HG03280 (cell line): Measurements from ENCODE around the gene HSPB9.
"Not testable (repeated sequence)": the region's sequence is repeated elsewhere in the genome, so short reads cannot be mapped to it uniquely, and the experiment has no call there.

Source experiments
- ATAC-seq: cut with Tn5 transposase; IDR thresholded peaks from one replicate; pipeline ENCODE4 v1.9.1; 2021; ENCODE audit warnings: mild to moderate bottlenecking, moderate library complexity; ENCODE audit not compliant: unreplicated experiment

HSPB9 gene

DNA sequence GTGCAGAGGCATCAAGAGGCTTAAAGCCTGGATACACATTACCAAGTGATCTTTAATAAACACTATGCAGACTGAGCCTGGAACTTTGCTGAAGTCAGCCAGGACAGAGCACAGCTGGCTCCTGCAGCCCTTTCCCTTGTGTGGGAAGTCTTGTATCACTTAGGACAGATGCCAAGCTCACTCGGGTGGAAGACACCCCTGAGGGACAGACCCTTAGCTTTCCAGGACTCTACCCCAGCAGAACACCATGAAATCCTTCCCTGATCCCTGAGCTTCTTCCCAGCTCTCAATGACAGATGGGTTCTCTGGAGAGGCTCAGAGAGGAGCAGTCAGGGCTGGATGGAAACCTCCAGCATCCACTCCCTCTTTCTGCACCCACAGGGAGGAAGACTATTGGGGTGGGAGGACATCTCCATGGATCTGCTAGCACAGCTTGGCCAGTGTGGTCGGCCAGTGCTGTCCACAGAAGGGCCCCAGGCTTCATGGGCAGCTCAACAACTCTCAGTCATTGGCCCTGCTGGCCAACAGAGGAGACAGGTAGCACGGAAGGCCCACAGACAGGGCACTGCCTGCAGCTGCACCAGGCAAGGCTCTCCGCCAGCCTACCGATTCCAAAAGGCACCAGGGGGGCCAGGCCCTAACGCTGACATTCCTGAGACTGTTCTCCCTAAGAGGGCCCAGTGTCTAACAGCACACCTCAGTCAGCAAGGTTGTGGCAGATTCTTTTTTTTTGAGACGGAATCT, 16.3 kb downstream of the HSPB9 start:
- no peak for ATAC-seq

DNA sequence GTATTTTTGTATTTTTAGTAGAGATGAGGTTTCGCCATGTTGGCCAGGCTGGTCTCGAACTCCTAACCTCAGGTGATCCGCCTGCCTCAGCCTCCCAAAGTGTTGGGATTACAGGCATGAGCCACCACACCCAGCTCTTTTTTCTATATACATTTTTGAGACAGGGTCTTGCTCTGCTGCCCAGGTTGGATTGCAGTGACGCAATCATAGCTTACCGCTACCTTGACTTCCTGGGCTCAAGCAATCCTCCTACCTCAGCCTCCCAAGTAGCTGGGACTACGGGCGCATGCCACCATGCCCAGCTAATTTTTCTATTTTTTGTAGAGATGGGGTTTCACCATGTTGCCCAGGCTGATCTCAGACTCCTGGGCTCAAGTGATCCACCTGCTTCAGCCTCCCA, 18.1 kb downstream of the HSPB9 start:
- ATAC-seq = not testable (repeated sequence)

DNA sequence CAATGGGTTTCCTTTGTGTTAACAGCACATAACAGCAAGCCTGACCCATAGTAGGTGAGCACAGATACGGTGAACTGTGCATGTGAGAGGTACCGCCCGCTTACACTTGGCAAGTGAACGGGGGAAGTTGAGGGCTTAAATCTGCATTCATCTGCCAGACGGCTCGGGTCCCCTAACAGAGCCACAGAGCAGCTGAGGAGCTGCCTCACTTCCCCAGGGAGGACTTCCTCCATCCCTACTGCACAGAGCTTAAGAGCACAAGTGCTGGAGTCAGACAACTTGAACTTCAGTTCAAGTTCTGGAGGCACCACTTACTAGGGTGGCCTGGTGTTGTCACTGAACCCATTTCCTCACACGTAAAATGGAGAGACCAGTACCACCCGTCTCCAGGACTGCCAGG, 18.8 kb downstream of the HSPB9 start:
- ATAC-seq = no peak

DNA sequence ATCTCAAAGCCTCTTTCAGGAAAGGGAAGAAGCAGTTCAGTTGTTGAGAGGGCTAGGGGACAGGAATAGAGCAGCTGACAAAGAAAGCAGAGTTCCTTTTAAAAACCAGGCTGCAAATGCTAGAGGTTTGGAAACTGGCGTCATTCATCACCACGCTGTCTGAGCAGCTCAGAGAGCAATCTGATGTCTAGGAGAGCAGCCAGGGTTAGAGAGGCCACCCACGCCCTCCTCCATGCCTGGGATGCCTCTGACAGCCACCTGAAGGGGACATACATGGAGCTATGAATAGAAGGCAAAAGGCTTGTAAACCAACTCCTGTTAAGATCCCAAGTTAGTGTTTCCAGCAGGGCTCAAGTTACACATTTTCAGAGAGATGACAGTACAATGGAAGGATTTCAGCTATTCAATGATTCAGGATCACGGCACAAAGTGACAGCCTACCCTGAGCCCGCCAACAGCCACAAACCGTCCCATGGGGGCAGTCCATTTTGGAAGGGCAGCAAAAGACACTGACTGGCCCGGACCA, 19.8 kb downstream of the HSPB9 start:
- no peak for ATAC-seq

DNA sequence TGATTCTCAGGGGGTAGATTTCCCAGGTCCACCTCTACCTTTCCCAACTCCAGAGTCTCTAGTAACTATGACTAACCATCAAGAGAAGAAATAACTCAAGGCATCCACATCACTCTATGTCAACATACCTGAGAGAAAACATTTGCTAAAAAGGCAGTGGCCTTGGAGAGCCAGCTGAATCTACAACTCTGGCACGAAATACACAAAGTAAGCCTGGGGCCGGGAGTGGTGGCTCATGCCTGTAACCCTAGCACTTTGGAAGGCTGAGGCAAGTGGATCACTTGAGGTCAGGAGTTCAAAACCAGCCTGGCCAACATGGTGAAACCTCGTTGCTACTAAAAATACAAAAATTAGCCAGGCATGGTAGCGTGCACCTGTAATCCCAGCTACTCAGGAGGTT, 20.5 kb downstream of the HSPB9 start:
- ATAC-seq = not testable (repeated sequence)

DNA sequence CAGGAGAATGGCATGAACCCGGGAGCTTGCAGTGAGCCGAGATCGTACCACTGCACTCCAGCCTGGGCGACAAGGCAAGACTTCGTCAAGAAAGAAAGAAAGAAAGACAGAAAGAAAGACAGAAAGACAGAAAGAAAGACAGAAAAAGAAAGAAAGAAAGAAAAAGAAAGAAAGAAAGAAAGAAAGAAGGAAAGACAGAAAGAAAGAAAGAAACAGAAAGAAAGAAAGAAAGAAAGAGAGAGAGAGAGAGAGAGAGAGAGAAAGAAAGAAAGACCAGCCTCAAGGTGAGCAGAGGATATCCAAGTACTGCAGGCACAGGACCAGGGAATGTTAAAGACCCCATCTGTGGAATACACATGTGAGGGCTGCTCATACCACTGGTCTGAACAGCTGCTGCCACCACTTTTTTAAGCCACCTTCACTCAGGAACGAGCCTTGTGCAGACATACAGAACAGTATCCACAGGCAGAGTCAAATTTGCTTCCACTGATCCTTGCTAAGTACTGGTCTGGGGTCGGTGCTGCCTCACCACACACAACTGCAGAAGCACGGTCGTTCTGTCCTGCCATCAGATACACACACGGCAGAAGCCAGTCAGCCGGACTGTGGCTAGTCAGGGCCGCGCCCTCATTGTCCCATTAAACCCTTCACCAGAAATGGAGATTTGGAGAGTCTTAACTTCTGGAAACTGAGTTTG, 24.5 kb downstream of the HSPB9 start:
- ATAC-seq = no peak

DNA sequence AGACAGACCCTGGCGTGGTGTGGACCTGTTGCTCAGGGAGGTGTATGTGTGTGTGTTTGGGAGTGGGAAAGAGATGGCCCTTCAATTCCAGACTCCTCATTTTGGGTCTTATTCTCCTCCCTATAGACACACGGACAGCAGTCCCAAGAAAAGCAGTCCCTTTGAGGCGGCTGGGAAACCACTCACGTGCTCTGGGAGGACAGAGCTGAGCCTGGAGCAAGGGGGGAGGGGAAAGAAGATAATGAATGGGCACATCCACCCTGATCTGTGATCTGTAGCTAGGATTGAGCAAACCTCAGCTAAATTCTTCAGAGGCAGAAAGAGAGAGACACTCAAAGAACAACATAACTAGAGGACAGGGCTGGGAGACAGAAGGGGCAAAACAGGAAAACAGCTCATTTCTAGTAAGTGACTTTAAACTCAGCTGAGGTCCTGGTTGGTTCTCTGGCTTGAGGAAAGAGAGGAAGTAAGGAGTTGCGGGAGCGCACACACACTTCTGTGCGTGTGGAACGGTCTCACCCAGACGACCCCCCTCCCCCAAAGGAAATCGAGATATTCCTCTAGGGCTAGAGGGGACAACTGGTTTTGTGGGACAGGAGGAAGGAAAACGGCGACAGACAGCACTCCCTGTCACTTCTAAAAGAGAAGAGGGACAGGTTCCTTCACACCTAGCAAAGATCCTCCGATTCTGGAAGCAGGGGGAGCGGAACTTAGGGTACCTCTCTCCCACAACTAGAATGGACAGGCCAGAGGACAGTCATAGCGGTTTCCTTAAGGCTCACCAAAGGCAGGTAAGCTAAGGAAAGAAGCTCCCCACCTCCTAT, 31.5 kb downstream of the HSPB9 start:
- no peak for ATAC-seq

DNA sequence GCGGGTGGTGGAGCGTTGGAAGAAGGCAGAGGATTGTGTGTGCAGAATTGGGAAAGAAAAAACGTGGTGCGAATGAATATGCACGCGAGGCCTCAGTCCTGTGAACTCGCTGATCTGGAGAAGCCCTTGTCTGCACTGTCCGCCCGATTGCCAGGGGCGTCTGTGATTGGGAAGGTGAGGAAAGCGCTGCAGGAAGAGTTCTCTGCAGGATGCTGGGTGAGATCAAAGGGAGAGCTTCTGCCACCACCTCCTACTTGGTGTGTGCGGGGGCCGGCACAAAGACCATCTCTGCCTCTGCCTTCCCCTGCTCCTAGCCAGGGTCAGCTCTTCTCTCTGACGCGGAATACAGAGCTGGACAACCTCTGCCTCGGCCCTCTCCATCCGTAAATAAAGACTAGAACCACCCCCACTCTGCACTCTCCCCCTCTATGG, 33.0 kb downstream of the HSPB9 start:
- no peak for ATAC-seq

DNA sequence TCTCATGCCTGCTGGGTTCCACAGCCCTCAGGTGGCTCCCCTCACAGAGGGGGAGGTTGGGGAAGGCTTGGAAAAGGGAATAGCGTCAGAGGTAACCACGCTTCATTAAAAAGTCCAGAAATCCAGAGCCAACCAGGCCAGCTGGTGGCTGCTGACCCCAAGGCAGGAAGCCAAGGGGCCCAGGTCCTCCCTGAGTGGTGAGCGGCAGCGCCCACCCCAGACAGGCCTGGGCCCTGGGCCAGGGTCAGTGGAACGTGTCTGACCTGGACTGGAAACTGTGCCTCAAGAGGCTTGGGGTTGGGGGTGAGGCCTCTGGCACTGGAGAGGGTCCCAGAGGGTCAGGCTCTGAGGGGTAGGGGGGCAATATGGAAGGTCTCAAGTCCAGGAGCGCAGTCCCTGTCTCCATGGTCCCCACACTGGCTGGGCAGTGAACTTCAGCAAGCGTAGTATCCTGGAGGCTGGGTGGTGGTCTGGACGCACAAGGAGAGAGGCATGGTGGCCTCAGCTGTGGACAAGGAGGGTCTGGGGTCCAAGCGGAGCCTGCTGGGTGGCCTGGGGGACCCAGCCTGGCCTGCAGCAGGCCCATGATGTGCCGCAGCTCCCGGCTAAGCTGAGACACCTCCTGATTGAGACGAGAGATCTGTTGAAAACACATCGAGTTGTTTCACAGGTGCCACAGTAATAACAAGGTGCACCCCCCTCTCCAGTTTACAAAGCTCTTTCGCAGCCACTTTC, 37.4 kb downstream of the HSPB9 start:
- no peak for ATAC-seq

DNA sequence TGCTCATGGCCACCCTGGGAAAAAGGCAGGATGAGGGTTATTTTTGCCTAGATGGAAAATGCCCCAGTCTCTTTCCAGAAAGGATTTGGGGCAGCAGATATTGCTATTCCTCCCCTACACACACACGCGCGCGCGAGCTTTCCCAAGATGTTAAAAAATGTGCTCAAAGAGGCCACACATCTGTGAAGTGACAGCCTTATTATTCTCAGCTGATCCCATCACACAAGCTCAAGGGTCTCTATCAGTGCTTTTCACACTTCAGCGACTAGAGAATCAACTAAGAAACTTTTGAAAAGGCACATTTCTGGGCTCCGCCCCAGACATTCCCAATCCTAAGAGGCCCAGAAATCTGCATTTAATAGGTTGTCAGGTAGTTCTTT, 37.9 kb downstream of the HSPB9 start:
- ATAC-seq = no peak

DNA sequence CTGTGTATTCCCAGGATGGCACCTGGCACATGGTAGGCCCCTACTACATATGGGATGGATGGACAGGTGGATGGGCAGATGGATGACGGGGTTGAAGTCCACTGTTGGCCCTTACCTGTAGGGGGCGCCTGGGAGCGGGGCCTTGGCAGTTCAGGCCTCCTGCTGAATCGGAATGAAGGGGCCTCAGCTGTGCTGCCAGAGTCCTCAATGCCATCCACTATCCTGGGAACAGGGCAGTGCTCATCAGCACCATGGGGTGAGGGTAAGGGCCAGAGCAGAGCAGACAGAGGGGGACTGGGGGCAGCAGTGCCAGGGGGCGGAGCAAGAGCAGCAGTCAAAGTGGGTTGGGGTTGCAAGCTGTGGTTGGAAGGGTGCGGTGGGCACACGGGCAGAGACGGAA, 40.5 kb downstream of the HSPB9 start:
- ATAC-seq = no peak

DNA sequence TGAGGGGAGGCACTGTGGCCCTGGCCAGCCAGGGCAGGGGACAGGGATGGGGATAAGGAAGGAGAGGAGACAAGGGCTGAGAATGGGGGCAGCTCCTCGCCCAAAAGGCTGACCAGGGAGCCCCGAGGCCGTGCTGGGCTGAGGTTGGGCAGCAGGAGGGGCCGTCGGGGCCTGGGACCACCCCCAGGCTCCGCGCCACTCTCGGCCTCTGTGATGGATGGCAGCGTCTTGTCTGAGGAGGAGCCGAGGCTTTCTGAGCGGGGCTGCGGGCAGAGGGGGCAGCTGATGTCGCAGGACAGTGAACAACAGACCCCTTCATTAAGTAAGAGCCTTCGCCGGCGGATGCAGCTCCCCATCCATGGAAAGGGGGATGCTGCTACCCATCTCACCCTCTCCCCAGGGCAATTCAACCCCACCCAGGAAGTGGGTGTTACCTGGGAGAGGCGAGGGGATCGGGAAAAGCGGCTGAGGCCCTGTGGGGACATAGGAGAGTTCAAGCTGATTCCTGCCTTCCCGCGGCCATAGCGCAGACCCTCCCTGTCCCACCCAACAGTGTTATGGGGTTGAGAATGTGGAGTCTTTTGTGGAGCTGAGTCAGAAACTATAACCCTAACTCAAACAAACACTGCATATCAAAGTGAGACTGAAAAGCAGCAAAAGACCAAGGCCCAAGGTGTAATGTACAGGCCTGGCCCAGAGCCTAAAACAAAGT, 41.2 kb downstream of the HSPB9 start:
- ATAC-seq = no peak

DNA sequence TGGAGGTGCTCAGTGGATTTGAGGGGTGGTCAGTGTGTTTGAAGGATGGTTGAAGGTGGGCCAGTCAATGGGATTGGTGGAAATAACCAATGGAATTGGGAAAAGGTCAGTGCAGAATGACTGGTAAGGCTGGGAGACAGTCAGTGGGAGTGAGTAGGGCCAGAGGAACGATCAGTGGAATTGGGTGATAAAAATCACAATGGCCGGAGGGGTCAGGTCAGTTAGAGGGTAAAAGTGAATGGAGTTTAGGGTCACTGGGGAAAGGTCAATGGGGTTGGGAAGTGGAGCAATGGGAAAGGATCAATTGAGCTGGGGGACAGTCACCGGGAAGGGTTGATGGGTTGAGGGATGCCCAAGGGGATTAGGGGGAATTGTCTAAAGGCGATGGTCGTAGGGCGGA, 43.1 kb downstream of the HSPB9 start:
- no peak for ATAC-seq

DNA sequence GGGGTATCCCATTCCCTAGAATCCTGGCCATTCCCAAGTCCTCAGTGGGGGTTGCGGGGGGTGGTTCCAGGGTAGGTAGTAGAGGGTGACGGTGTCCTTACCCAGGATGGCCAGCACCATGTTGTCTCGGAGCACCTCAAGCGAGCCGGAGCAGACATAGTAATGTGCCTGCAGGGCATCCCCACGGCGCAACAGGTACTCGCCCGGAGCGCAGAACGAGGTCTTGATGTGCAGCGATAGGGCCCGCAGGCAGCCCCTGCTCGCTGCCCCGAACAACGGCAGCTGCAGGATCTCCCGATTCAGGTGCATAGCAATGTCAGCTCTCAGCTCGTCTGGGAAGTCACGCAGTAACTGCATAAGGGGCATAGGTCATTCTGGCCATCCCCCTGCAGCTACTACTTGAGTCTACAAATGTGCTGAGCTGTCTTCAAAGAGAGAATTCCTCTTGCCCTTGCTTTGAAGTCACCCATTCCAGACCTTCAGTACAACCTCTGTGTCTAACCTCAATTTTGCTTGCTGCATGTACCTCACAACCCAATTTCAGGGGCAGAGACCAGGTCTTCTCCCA, 43.7 kb downstream of the HSPB9 start:
- ATAC-seq = no peak

DNA sequence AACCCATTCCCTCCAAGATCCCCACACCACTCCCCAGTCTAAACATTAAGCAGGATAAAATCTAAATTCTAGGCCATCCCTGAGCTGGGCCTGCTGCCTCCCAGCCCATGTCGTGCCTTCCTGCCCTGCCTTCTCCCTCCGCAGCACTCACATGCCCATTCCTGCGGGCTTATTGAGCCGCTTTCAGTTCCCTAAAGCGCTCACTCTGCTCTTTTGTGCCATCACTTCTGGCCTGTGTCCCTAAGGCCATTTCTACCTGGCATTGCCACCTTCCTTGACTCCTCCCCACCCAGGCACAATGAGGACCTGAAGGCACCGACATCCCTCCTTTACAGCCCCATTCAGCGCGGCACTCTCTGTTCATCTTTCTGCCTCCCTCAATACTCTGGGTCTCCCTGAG, 45.2 kb downstream of the HSPB9 start:
- no peak for ATAC-seq

DNA sequence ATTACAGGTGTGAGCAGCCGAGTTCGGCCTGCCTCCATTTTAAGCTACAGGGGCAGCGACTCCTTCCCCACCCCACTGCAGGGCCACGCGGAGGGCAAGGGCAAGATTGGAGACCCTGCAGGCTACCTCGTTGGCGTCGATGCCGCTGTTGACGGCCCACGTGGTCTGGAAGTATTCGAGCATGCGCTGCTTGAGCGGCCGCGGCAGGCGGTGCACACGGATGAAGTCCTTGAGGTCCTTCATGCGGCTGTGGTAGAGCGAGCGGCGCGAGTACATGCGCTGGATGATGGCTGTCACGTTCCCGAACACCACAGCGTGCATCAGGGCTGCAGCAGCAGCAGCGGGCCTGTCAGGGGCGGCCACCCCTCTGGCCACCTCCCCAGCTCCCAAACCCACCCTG, 46.7 kb downstream of the HSPB9 start:
- ATAC-seq = no peak

DNA sequence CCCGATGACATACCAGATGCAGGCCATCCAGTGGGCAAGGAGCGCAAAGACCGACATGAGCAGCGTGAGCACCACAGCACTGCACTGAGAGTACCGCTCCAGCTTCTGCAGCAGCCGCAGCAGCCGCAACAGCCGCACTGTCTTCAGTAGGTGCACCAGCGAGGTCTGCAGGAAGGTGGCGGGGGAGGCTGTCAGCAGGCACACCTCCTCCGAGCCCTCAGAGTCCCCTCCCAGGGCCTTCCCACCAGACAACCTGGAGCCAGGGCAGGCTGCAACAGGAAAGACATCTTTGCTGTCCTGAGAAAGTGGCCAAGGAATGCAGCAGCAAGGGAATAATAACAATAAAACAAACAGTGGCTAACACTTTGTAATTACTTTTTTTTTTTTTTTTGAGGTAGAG, 49.2 kb downstream of the HSPB9 start:
- ATAC-seq = no peak
